ENCODE results near the gene SLC25A33.

The SLC25A33 gene

DNA sequence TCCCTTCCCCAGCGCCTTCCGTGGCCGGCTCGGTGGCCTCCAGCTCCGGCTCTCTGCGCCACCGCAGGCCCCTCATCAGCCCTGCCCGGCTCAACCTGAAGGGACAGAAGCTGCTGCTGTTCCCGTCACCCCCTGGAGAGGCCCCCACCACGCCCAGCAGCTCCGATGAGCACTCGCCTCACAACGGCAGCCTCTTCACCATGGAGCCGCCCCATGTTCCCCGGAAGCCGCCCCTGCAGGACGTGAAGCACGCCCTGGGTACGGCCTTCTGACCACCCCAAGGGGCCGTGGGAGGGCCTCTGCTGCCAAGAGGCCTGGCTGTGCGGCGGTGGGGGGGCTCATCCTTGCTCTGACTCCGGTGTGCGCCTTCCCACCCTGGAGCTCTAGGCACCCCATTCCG lies 71.3 kb downstream of the SLC25A33 start:
- Histone ChIP-seq H3K4me3 (ENCODE audit: low read depth, low read length) (no peak overlapping the region), H3K4me1 (no peaks in the 10 kb centered on the region), H3K9me3 (no peaks in the 10 kb centered on the region), H3K27me3 (no peaks in the 10 kb centered on the region), H3K36me3 (peaks cover 15% of the 10 kb centered on the region)
- DNase-seq, result no peak
- no peak for TF ChIP-seq CTCF (IDR thresholded peaks at IDR 0.05; ENCODE audit: low read depth, low read length)

- no peaks in the 10 kb centered on the region for H3K9me3 ChIP-seq
- H3K36me3 ChIP-seq, result peaks cover 12% of the 10 kb centered on the region
- H3K4me3 ChIP-seq (ENCODE audit: low read depth, low read length), result no peak overlapping the region
- H3K27me3 ChIP-seq, result no peaks in the 10 kb centered on the region
- TF ChIP-seq CTCF (IDR thresholded peaks at IDR 0.05; ENCODE audit: low read depth, low read length), result no peak
- no peaks in the 10 kb centered on the region for H3K4me1 ChIP-seq
- DNase-seq, result no peak
These were observed 72.5 kb downstream of the SLC25A33 start for GRCh38 chr1:9611716-9612115.

- peak; percentile 50 for DNase-seq
- no peak overlapping the region for H3K4me3 ChIP-seq (ENCODE audit: low read depth, low read length)
- H3K4me1 ChIP-seq, result no peaks in the 10 kb centered on the region
- no peaks in the 10 kb centered on the region for H3K9me3 ChIP-seq
- H3K36me3 ChIP-seq, result peaks cover 12% of the 10 kb centered on the region
- TF ChIP-seq CTCF (IDR thresholded peaks at IDR 0.05; ENCODE audit: low read depth, low read length), result no peak
- no peaks in the 10 kb centered on the region for H3K27me3 ChIP-seq
These were observed 73.0 kb downstream of the SLC25A33 start for GRCh38 chr1:9612162-9612845.

- Histone ChIP-seq H3K4me3 (ENCODE audit: low read depth, low read length) (no peak overlapping the region), H3K27me3 (no peaks in the 10 kb centered on the region), H3K36me3 (peaks cover 12% of the 10 kb centered on the region), H3K9me3 (no peaks in the 10 kb centered on the region), H3K4me1 (no peaks in the 10 kb centered on the region)
- DNase-seq, result no peak
- TF ChIP-seq CTCF (IDR thresholded peaks at IDR 0.05; ENCODE audit: low read depth, low read length), result no peak
These were observed 73.8 kb downstream of the SLC25A33 start for GRCh38 chr1:9612871-9613624.

DNA sequence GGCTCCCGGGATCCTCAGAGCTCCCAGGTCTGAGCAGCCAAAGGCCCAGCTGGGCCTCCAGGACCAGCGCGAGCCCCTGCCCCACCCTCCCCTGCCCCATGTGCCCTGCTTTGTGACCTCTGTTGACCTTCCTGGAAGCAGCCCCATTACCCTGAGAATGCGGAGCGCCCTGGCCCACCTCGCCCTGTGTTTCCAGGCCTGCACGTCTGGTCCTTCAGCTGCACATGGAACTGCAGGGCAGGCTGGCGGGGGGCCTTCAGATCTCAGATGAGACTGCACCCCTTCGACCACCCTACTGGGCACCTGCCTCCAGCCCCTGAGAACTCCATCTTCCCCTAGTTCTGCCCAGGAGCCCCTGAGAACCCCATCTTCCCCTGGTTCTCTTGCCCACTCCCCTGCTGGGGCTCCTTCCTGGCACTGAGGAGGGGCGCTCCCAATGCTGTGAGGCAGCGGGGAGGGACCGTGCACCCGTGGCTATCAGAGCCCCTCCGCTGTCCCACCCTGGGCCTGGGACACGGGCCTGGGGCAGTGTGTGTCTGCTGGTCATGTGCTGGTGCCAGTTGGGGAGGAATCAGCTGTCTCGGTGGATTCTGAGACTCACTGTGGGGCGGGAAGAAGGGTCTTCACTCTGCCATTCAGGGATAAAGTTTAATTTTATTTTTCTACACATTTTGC lies 74.5 kb downstream of the SLC25A33 start:
- H3K9me3 ChIP-seq, result no peaks in the 10 kb centered on the region
- no peaks in the 10 kb centered on the region for H3K4me1 ChIP-seq
- no peaks in the 10 kb centered on the region for H3K27me3 ChIP-seq
- no peak for TF ChIP-seq CTCF (IDR thresholded peaks at IDR 0.05; ENCODE audit: low read depth, low read length)
- peaks cover 9% of the 10 kb centered on the region for H3K36me3 ChIP-seq
- H3K4me3 ChIP-seq (ENCODE audit: low read depth, low read length), result no peak overlapping the region
- no peak for DNase-seq
